Upper lobe of left lung (tissue), 4 donors: ENCODE measurements around the gene ASB13.

Experiments
- POLR2A ChIP-seq, 4 donors: fragments of 450-650 bp; IDR thresholded peaks; one replicate each; pipeline ENCODE4 v1.5.1; 2016 to 2017; ENCODE audit warnings: antibody characterized with exemption in 4 of 4, mild to moderate bottlenecking in 2 of 4
- TF ChIP-seq, protein P1 (sequence below), 6 experiments: fragments of 450-650 bp in 4 of 6; fragments of 200-600 bp in 2 of 6; sonication (generic) in 2 of 6; IDR thresholded peaks; one replicate each; pipeline ENCODE4 v1.5.1; 2016 to 2019; ENCODE audit warnings: antibody characterized with exemption in 6 of 6

DNA sequence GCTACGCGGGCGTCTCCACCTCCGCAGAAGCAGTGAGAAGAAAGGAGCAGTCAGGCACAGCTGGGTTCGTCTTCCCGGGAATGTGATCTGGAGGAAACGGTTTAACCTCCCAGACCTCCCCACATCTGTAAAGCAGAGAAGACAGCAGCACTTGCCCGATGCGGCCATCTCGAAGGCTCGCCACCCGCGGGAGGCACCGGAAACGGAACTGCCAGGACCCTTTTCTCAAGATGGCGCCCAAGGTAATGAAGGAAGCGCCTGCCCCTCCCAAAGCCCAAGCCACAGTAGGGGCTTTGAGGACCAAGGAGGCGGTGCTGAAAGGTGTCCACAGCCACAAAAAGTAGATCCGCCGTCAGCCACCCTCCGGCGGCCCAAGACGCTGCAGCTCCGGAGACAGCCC lies 41.7 kb downstream of the ASB13 start:
- TF ChIP-seq, protein P1, sequence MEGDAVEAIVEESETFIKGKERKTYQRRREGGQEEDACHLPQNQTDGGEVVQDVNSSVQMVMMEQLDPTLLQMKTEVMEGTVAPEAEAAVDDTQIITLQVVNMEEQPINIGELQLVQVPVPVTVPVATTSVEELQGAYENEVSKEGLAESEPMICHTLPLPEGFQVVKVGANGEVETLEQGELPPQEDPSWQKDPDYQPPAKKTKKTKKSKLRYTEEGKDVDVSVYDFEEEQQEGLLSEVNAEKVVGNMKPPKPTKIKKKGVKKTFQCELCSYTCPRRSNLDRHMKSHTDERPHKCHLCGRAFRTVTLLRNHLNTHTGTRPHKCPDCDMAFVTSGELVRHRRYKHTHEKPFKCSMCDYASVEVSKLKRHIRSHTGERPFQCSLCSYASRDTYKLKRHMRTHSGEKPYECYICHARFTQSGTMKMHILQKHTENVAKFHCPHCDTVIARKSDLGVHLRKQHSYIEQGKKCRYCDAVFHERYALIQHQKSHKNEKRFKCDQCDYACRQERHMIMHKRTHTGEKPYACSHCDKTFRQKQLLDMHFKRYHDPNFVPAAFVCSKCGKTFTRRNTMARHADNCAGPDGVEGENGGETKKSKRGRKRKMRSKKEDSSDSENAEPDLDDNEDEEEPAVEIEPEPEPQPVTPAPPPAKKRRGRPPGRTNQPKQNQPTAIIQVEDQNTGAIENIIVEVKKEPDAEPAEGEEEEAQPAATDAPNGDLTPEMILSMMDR (IDR thresholded peaks at IDR 0.05) = no peak
- TF ChIP-seq POLR2A (IDR thresholded peaks at IDR 0.05) = no peak
